Midbrain (tissue), 1 donor: ENCODE results near the gene PFDN1.

Experiments
- DNase-seq: peaks from one replicate; lab custom pipeline; 2025; lab: John Stamatoyannopoulos, UW

Gene PFDN1

GRCh38 chr5:140258873-140259272, 44.0 kb downstream of the PFDN1 start:
- DNase-seq: no peak

- DNase-seq: no peak
These were observed 44.9 kb downstream of the PFDN1 start for GRCh38 chr5:140258016-140258415.

- DNase-seq: no peak
These were observed 46.2 kb downstream of the PFDN1 start for GRCh38 chr5:140256726-140257125.

GRCh38 chr5:140255460-140256157, 47.3 kb downstream of the PFDN1 start:
- no peak for DNase-seq

- no peak for DNase-seq
These were observed 48.9 kb downstream of the PFDN1 start for GRCh38 chr5:140253985-140254384.

GRCh38 chr5:140252470-140253126, 50.3 kb downstream of the PFDN1 start:
- DNase-seq: no peak

- no peak for DNase-seq
These were observed 51.4 kb downstream of the PFDN1 start for GRCh38 chr5:140251527-140251973.

GRCh38 chr5:140250386-140250785, 52.5 kb downstream of the PFDN1 start:
- no peak for DNase-seq

- DNase-seq: no peak
These were observed 53.4 kb downstream of the PFDN1 start for GRCh38 chr5:140249536-140249935.

GRCh38 chr5:140248414-140248813, 54.5 kb downstream of the PFDN1 start:
- no peak for DNase-seq

- DNase-seq: peak; percentile 36
These were observed 56.4 kb downstream of the PFDN1 start for GRCh38 chr5:140246378-140247122.

- no peak for DNase-seq
These were observed 57.0 kb downstream of the PFDN1 start for GRCh38 chr5:140245926-140246325.

- no peak for DNase-seq
These were observed 57.6 kb downstream of the PFDN1 start for GRCh38 chr5:140245341-140245740.

GRCh38 chr5:140244525-140245025, 58.3 kb downstream of the PFDN1 start:
- peak; percentile 92 for DNase-seq

- no peak for DNase-seq
These were observed 59.1 kb downstream of the PFDN1 start for GRCh38 chr5:140243706-140244250.

GRCh38 chr5:140242890-140243585, 59.9 kb downstream of the PFDN1 start:
- DNase-seq: no peak

GRCh38 chr5:140242099-140242498, 60.8 kb downstream of the PFDN1 start:
- no peak for DNase-seq

GRCh38 chr5:140240987-140241706, 61.8 kb downstream of the PFDN1 start:
- DNase-seq: peak; percentile 95

GRCh38 chr5:140239939-140240700, 62.8 kb downstream of the PFDN1 start:
- DNase-seq: peak; percentile 46

- no peak for DNase-seq
These were observed 63.4 kb downstream of the PFDN1 start for GRCh38 chr5:140239461-140239860.
